ENCODE measurements around the gene ATP6V1B1.

DNA sequence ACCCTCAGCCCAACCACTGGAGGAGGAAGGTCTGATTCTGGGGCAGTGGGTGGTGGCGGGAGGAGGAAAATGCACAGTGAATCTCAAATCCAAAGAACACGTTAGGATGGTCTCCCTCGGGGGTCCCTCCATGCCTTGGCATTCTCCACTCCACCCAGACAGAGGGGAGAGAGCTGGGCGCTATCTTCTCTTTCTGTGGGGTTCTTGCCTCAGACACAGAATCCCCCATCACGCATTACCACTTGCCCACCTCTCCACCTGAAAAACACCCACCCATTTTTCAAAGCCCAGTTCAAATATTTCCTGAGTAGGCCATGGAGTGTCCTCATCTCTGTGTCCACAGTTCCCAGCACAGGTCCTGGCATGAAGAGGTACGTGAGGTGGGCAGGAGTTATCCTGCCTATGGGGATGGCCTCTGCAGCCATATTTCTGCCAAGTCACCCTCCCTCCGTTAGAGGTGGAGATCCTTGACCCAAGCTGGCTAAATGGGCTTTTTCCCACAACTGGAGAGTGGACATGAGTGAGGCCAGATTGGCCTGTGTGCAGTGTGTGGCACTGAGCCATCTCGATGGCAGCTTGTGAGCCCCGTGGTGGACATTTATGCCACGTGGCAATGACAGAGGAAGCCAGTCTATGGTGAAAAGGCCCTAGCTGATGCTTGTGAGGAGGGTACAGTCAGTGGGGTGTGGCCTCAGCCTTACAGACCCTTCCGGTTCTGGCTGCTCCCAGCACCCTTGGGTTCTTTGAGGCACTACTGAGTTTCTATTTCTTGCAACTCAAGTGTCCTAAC, 68.5 kb downstream of the ATP6V1B1 start:
- TF ChIP-seq POLR2A (IDR thresholded peaks at IDR 0.05; ENCODE audit: low read depth, low read length) (no peak), POLR2AphosphoS5 (IDR thresholded peaks at IDR 0.05; ENCODE audit: low read depth, low read length) (no peak), TAF1 (IDR thresholded peaks at IDR 0.05; ENCODE audit: borderline replicate concordance, low read depth, low read length) (no peak)

Measured in GM12892 (cell line).